Psoas muscle (tissue), 8 donors: ENCODE data around the gene MTMR6. TPM values are rescaled to one million over a fixed set of nuclear protein-coding genes. Genes with fewer than 3 reads are reported as not detected.

Experiments used
- ATAC-seq, 4 donors: fragments of 200-7000 bp; cut with Tn5 transposase; one replicate each; pipeline ENCODE4 v1.9.1; 2020; ENCODE audit warnings: moderate library complexity in 3 of 4, mild to moderate bottlenecking in 2 of 4
- DNase-seq, 2 donors: peaks; one replicate each; pipeline ENCODE4 v3.0.0-alpha.2; 2020
- H3K27ac ChIP-seq: fragments of 200-600 bp; one replicate; pipeline ENCODE4 v1.8.0; 2022
- H3K27me3 ChIP-seq, 3 donors: fragments of 200-600 bp in 1 of 3; one replicate each; pipeline versions ENCODE4 v1.6.1 to v1.8.0; 2013 to 2022; ENCODE audit warnings: low read length in 2 of 3, mild to moderate bottlenecking in 2 of 3, moderate library complexity in 1 of 3; ENCODE audit not compliant: insufficient read depth in 3 of 3
- H3K36me3 ChIP-seq, 2 donors: fragments of 200-600 bp in 1 of 2; one replicate each; pipeline versions ENCODE4 v1.6.1 to v1.8.0; 2013 to 2022; ENCODE audit warnings: low read depth in 1 of 2, mild to moderate bottlenecking in 1 of 2, moderate library complexity in 1 of 2; ENCODE audit not compliant: insufficient read depth in 1 of 2
- H3K4me1 ChIP-seq: fragments of 200-600 bp; one replicate; pipeline ENCODE4 v1.8.0; 2022
- H3K4me3 ChIP-seq: fragments of 200-600 bp; one replicate; pipeline ENCODE4 v1.8.0; 2022; ENCODE audit warnings: mild to moderate bottlenecking
- H3K9me3 ChIP-seq: fragments of 200-600 bp; one replicate; pipeline ENCODE4 v1.8.0; 2022
- WGBS, 3 donors: extraction: QIAGEN DNeasy Blood & Tissue Kit; methylation state at CpG; one replicate each; pipeline versions ENCODE4 v1.1.6 to v1.1.7; 2013; 5-methylcytosine and 5-hydroxymethylcytosine counted together
- intact Hi-C, 2 donors: fragments of 100-400 bp; cut with DNase I; formaldehyde crosslinking; loops; one replicate each; pipeline versions ENCODE4 v1.11.0 to v1.14.2; 2022
- polyA plus RNA-seq, 3 donors: library from polyadenylated mRNA; stranded (reverse); fragments of 200-250 nt; gene quantifications; one replicate each; pipeline ENCODE4 v1.2.3, GENCODE V29; 2013
- total RNA-seq, 4 donors: library from RNA; stranded (reverse); fragmentation: NEBNext Ultra II Directional in 2 of 4; extraction: Animal tissue kit (Norgen Biotek cat#: 25700) in 2 of 4; gene quantifications; one replicate each; pipeline versions ENCODE4 v1.2.1 to v1.2.4, GENCODE V29; 2021 to 2023
- TF ChIP-seq, protein P1 (sequence below): fragments of 200-600 bp; IDR thresholded peaks from one replicate; pipeline ENCODE4 v1.8.0; 2022; ENCODE audit warnings: antibody characterized with exemption
- donor health status: healthy with polysubstance abuse.
- donor health status: DM: no; HTN: no; CAD: no; lungs with moderate emphysema.
- donor health status: Bipolar disorder and iron deficiency.
- donor health status: healthy.
- donor health status: DM: yes; HTN: yes; CAD: no.
- donor health status: DM: no; HTN: no; CAD: no.
- donor health status: DM: no; HTN: no; CAD: no.
- donor health status: DM: yes; HTN: yes; CAD: no.

MTMR6 gene
- total and polyA plus RNA-seq, 7 donors: 7.7 to 22.9 (median 15.5) TPM

GRCh38 chr13:25213715-25214114 lies 73.6 kb downstream of the MTMR6 start:
- no peaks in the 10 kb centered on the region for H3K9me3 ChIP-seq
- H3K4me3 ChIP-seq: no peak overlapping the region
- no peak overlapping the region for H3K27ac ChIP-seq
- no peak for ATAC-seq
- TF ChIP-seq, protein P1, sequence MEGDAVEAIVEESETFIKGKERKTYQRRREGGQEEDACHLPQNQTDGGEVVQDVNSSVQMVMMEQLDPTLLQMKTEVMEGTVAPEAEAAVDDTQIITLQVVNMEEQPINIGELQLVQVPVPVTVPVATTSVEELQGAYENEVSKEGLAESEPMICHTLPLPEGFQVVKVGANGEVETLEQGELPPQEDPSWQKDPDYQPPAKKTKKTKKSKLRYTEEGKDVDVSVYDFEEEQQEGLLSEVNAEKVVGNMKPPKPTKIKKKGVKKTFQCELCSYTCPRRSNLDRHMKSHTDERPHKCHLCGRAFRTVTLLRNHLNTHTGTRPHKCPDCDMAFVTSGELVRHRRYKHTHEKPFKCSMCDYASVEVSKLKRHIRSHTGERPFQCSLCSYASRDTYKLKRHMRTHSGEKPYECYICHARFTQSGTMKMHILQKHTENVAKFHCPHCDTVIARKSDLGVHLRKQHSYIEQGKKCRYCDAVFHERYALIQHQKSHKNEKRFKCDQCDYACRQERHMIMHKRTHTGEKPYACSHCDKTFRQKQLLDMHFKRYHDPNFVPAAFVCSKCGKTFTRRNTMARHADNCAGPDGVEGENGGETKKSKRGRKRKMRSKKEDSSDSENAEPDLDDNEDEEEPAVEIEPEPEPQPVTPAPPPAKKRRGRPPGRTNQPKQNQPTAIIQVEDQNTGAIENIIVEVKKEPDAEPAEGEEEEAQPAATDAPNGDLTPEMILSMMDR: no peak
- 69 to 71% (median 71%) methylated on average over 2 of the region's 2 CpGs for WGBS, 3 donors
- DNase-seq: no peak
- H3K36me3 ChIP-seq: no peaks in the 10 kb centered on the region
- H3K4me1 ChIP-seq: no peaks in the 10 kb centered on the region
- intact Hi-C loops: no loop called here
- no peaks in the 10 kb centered on the region for H3K27me3 ChIP-seq

- ATAC-seq: no peak
Measured at GRCh38 chr13:25210842-25211569, 76.3 kb downstream of the MTMR6 start.

DNA sequence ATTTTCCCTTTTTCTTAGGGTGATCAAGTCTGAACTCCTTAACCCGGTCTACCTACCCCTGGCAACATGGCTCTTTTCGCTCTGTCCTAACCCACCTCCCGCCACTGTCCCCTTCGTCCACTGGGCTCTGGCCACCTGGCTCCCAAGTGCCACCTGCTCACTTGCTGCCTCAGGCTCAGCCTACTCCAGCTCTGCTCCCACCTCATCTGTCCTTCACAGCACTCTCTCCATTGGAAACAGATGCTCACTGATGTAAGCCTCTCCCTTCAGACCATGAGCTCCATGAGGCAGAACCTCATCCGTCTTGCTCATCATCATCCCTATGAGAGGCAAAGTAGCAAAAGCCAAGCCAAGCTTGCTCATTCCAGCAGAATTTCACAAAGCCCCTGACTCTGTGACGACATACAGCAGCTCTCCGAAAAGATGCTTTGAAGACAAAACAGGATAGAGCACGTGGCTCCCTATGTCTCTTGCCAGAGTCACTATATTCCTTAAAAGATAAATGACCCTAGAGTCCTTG lies 79.9 kb downstream of the MTMR6 start:
- Histone ChIP-seq H3K27ac (no peak overlapping the region), H3K36me3 (no peaks in the 10 kb centered on the region), H3K4me1 (no peaks in the 10 kb centered on the region), H3K9me3 (no peaks in the 10 kb centered on the region), H3K4me3 (no peak overlapping the region), H3K27me3 (peaks cover 0 to 3% (median 0%) of the 10 kb centered on the region in 3 donors)
- 77 to 83% (median 82%) methylated on average over 8 of the region's 8 CpGs for WGBS, 3 donors
- TF ChIP-seq, protein P1: no peak
- DNase-seq (no peak), ATAC-seq (no peak)
- intact Hi-C loops: no loop called here

More at GRCh38 chr13:25210842-25211569, 76.3 kb downstream of the MTMR6 start:
- TF ChIP-seq, protein P1: no peak
- no peak overlapping the region for H3K27ac ChIP-seq
- H3K4me3 ChIP-seq: no peak overlapping the region
- H3K27me3 ChIP-seq: no peaks in the 10 kb centered on the region
- H3K4me1 ChIP-seq: no peaks in the 10 kb centered on the region
- 71 to 77% (median 77%) methylated on average over 13 of the region's 13 CpGs for WGBS, 3 donors
- no peaks in the 10 kb centered on the region for H3K36me3 ChIP-seq
- DNase-seq: no peak
- intact Hi-C loops: no loop called here
- no peaks in the 10 kb centered on the region for H3K9me3 ChIP-seq

- DNase-seq: no peak
- Histone ChIP-seq H3K4me3 (no peak overlapping the region), H3K27me3 (peaks cover 0 to 3% (median 0%) of the 10 kb centered on the region in 3 donors), H3K36me3 (no peaks in the 10 kb centered on the region), H3K4me1 (no peaks in the 10 kb centered on the region), H3K9me3 (no peaks in the 10 kb centered on the region), H3K27ac (no peak overlapping the region)
- TF ChIP-seq, protein P1: no peak
- no peak for ATAC-seq
- 74 to 83% (median 79%) methylated on average over 4 of the region's 4 CpGs for WGBS, 3 donors
- intact Hi-C loops: no loop called here
Measured at GRCh38 chr13:25204863-25205262, 82.4 kb downstream of the MTMR6 start.
